Upper lobe of right lung (tissue), 1 donor: ENCODE measurements around the gene MX2. TPM values are rescaled to one million over a fixed set of nuclear protein-coding genes. Genes with fewer than 3 reads are reported as not detected.

ENCODE experiments used
- ATAC-seq: fragments of 200-7000 bp; cut with Tn5 transposase; one replicate; pipeline ENCODE4 v1.9.1; 2020; ENCODE audit warnings: mild to moderate bottlenecking, moderate library complexity
- DNase-seq: peaks from one replicate; pipeline ENCODE4 v3.0.0-alpha.2; 2020
- H3K27ac ChIP-seq: fragments of 200-600 bp; one replicate; pipeline ENCODE4 v1.8.0; 2022
- H3K27me3 ChIP-seq: fragments of 200-600 bp; one replicate; pipeline ENCODE4 v1.8.0; 2022; ENCODE audit warnings: mild to moderate bottlenecking
- H3K36me3 ChIP-seq: fragments of 200-600 bp; one replicate; pipeline ENCODE4 v1.8.0; 2022
- H3K4me1 ChIP-seq: fragments of 200-600 bp; one replicate; pipeline ENCODE4 v1.8.0; 2022
- H3K4me3 ChIP-seq: fragments of 200-600 bp; one replicate; pipeline ENCODE4 v1.8.0; 2022; ENCODE audit warnings: mild to moderate bottlenecking
- H3K9me3 ChIP-seq: fragments of 200-600 bp; one replicate; pipeline ENCODE4 v1.8.0; 2022
- intact Hi-C: fragments of 100-400 bp; cut with DNase I; formaldehyde crosslinking; loops from one replicate; pipeline ENCODE4 v1.11.0; 2022
- total RNA-seq: library from RNA; stranded (reverse); fragmentation: NEBNext Ultra II Directional; extraction: Animal tissue kit (Norgen Biotek cat#: 25700); gene quantifications from one replicate; pipeline ENCODE4 v1.2.1, GENCODE V29; 2021
- TF ChIP-seq, protein P1 (sequence below): fragments of 200-600 bp; IDR thresholded peaks from one replicate; pipeline ENCODE4 v1.8.0; 2022; ENCODE audit warnings: antibody characterized with exemption
- donor health status: DM: no; HTN: yes; CAD: no; lungs with severe emphysema.

Gene MX2
- total RNA-seq, 1 donor from 2014 or later: 23.0 TPM

DNA sequence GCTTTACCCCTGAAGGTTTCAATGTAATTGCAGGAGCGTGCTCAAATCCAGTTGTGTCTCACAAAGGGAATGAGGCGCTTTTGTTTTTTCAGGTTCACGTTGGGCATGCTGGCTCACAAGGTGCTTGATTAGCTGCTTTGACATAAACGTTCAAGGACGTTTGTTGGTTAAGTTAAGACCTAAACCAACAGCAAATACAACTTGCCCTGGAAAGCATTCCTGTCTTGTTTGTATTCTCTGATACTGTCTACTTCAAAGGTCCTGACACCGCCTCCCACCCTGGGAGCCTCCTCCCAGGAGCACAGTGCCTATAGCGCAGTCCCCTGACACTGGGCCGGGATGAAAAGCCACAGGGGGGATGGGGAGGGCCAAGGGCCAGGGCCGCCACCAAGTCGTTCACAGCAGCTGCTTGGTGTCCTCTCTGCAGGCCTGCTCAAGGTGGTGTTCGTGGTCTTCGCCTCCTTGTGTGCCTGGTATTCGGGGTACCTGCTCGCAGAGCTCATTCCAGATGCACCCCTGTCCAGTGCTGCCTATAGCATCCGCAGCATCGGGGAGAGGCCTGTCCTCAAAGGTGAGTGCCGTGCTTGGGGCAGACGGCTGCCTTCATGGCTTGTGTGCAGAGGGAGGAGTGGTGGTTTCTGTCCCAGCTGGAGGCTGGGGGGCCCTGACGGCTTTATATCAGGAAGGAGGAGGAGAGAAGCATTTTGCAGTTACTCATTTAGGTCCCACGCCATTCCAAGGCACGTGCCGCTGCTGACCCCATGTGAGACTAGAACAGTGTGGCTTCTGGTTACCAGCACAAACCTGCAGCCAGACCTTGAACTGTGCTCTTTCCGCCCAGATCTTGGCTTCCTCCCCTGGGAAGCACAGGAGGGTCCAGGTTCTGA lies 39.1 kb upstream of the MX2 start:
- no peak for ATAC-seq
- no peak for DNase-seq
- H3K9me3 ChIP-seq: no peaks in the 10 kb centered on the region
- no peaks in the 10 kb centered on the region for H3K4me1 ChIP-seq
- no peaks in the 10 kb centered on the region for H3K36me3 ChIP-seq
- no peak overlapping the region for H3K27ac ChIP-seq
- H3K27me3 ChIP-seq: peaks cover 2% of the 10 kb centered on the region
- no peak overlapping the region for H3K4me3 ChIP-seq
- TF ChIP-seq, protein P1, sequence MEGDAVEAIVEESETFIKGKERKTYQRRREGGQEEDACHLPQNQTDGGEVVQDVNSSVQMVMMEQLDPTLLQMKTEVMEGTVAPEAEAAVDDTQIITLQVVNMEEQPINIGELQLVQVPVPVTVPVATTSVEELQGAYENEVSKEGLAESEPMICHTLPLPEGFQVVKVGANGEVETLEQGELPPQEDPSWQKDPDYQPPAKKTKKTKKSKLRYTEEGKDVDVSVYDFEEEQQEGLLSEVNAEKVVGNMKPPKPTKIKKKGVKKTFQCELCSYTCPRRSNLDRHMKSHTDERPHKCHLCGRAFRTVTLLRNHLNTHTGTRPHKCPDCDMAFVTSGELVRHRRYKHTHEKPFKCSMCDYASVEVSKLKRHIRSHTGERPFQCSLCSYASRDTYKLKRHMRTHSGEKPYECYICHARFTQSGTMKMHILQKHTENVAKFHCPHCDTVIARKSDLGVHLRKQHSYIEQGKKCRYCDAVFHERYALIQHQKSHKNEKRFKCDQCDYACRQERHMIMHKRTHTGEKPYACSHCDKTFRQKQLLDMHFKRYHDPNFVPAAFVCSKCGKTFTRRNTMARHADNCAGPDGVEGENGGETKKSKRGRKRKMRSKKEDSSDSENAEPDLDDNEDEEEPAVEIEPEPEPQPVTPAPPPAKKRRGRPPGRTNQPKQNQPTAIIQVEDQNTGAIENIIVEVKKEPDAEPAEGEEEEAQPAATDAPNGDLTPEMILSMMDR: no peak
- intact Hi-C loops: no loop called here

GRCh38 chr21:41325138-41325912 lies 36.5 kb upstream of the MX2 start:
- H3K27me3 ChIP-seq: no peaks in the 10 kb centered on the region
- no peak overlapping the region for H3K4me3 ChIP-seq
- intact Hi-C loops: no loop called here
- no peak overlapping the region for H3K27ac ChIP-seq
- TF ChIP-seq, protein P1: no peak
- no peaks in the 10 kb centered on the region for H3K9me3 ChIP-seq
- no peaks in the 10 kb centered on the region for H3K36me3 ChIP-seq
- ATAC-seq (no peak), DNase-seq (no peak)
- no peaks in the 10 kb centered on the region for H3K4me1 ChIP-seq

DNA sequence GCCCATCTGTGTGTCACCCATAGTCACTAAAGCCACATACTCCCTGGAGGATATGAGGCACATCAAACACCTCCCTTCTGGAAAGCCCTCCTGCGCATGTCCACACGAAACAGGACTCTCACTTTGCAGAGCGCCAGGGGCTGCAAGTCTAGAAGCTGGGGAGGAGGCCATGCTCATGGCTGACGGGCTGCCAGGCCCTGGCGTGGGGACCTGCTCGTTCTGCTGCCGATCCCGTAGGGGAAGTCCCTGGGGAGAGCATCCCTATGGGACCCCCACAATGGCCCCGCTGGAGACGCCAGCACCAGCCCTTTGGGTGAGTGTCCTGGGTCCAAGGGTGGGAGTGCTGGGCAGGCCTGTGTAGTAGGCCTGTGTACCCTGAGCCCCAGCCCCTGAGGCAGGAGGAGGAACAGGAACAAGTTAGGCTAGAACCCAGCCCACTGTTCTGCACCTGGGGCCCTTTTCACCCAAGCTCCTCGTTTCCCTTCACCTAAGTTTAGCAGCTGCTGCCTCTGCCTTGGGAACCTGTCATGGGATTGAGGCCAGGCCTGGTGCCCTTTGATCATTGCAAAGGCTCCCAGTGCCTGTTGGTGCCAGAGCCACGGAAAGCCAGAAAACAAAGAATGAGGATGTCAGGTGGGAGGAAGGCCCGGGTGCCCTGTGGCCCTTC lies 35.3 kb upstream of the MX2 start:
- Histone ChIP-seq H3K27me3 (no peaks in the 10 kb centered on the region), H3K36me3 (no peaks in the 10 kb centered on the region), H3K27ac (no peak overlapping the region), H3K4me3 (no peak overlapping the region), H3K9me3 (no peaks in the 10 kb centered on the region), H3K4me1 (no peaks in the 10 kb centered on the region)
- ATAC-seq: no peak
- no peak for DNase-seq
- intact Hi-C loops: no loop called here
- TF ChIP-seq, protein P1: no peak

DNA sequence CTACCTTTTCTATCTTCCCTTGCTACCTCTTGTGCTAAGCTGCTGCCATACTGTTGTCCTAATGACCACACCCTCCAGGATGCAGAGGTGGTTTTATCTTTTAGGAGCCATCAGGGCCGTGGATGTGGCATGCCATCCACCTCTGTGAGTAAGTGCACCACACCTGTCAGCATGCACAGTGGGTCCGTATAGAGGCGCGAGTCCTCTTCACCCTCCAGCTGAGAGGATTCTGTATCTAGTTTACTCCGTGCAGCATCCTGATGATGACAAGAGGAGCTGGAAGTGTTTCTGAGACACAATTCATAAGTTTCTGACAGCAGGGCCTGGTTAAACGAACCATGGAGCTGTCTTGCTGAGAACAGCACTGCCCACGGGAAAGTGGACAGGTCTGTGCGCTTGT lies 34.1 kb upstream of the MX2 start:
- ATAC-seq: no peak
- H3K27me3 ChIP-seq: no peaks in the 10 kb centered on the region
- no peaks in the 10 kb centered on the region for H3K4me1 ChIP-seq
- H3K4me3 ChIP-seq: no peak overlapping the region
- no peak for DNase-seq
- intact Hi-C loops: no loop called here
- no peak overlapping the region for H3K27ac ChIP-seq
- TF ChIP-seq, protein P1: no peak
- H3K9me3 ChIP-seq: no peaks in the 10 kb centered on the region
- H3K36me3 ChIP-seq: no peaks in the 10 kb centered on the region

DNA sequence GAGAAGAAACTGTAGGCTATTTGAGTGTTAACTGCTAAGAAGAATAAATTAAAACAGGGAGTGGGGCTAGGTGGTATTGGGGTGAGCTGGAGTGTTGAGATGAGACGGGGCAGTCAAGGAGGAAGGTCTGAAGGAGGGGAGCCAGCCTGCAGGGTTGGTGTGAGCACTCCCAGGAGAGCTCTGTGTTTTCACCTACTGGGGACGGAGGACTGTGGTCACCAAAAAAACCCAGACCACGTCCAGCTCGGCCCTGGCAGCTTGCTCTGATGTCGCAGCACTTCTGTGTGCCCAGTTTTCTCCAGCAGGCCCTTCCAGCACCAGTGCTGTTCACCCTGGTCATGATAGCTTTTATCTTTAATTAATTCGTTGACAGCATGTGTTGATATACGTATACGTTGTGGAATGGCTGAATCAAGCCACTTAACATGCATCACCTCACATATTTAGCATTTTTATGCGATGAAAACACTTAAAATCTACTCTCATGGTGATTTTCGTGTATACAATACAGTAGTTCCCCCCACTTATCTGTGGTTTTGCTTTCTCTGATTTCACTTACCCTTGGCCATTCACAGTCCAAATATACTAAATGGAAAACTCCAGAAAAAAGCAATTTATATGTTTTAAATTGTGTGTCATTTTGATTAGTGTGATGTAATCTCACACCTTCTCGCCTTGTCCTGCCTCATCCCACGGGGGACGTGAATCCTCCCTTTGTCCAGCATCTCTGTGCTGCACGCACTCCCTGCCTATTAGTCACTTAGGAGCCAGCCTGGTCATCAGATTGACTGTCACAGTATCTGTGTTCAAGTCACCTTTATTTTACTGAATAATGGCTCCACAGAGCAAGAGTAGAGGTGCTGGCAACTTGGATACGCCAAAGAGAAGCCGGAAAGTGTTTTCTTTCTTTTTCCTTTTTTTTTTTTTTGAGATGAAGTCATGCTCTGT lies 32.9 kb upstream of the MX2 start:
- TF ChIP-seq, protein P1: no peak
- H3K36me3 ChIP-seq: no peaks in the 10 kb centered on the region
- intact Hi-C loops: no loop called here
- H3K9me3 ChIP-seq: no peaks in the 10 kb centered on the region
- no peak overlapping the region for H3K27ac ChIP-seq
- DNase-seq (no peak), ATAC-seq (no peak)
- H3K4me3 ChIP-seq: no peak overlapping the region
- no peaks in the 10 kb centered on the region for H3K4me1 ChIP-seq
- H3K27me3 ChIP-seq: no peaks in the 10 kb centered on the region
